ENCODE data around the gene LENG1. TPM values are rescaled to one million over a fixed set of nuclear protein-coding genes. Genes with fewer than 3 reads are reported as not detected.

LENG1 gene
- polyA plus RNA-seq, 1 donor from 2014 or later = 17.0 TPM

- Histone ChIP-seq H3K79me2 (replicated peaks; ENCODE audit: insufficient read depth, low read length) (peaks cover 32% of the 10 kb centered on the region), H3K4me3 (ENCODE audit: low read length) (peak overlapping the region; percentile 70), H3F3A (ENCODE audit: insufficient read depth, low read length, poor library complexity, severe bottlenecking) (no peaks in the 10 kb centered on the region), H3K9me2 (ENCODE audit: insufficient read depth, low read length) (no peaks in the 10 kb centered on the region), H3K9me3 (ENCODE audit: low read length) (no peaks in the 10 kb centered on the region), H3K27ac (ENCODE audit: low read length) (no peak overlapping the region), H3K4me2 (ENCODE audit: low read length) (peak overlapping the region; percentile 80), H4K20me1 (ENCODE audit: insufficient read depth) (no peaks in the 10 kb centered on the region), H3K9ac (ENCODE audit: low read length) (peak overlapping the region; percentile 30), H3K36me3 (ENCODE audit: insufficient read depth, low read length) (no peaks in the 10 kb centered on the region), H2AFZ (ENCODE audit: low read depth, low read length) (no peak overlapping the region), H3K27me3 (ENCODE audit: insufficient read depth, low read depth, low read length) (no peaks in the 10 kb centered on the region)
- TF ChIP-seq EP300 (conservative IDR thresholded peaks at IDR 0.05; ENCODE audit: poor library complexity, severe bottlenecking) = no peak
- no peak for TF ChIP-seq SMC3 (conservative IDR thresholded peaks at IDR 0.05; ENCODE audit: poor library complexity)
- peak; percentile 16 for TF ChIP-seq REST (IDR thresholded peaks at IDR 0.05; ENCODE audit: borderline replicate concordance)
- TF ChIP-seq EZH2 (IDR thresholded peaks at IDR 0.05; ENCODE audit: borderline replicate concordance, insufficient read depth, low read length, poor library complexity, severe bottlenecking) = no peak
- no peak for TF ChIP-seq TAF1 (IDR thresholded peaks at IDR 0.05; ENCODE audit: low read depth)
- no peak for TF ChIP-seq CTCF (IDR thresholded peaks at IDR 0.05; ENCODE audit: poor library complexity, severe bottlenecking)
Observed at GRCh38 chr19:54136086-54136863, 23.2 kb downstream of the LENG1 start.

GRCh38 chr19:54133957-54134590, 25.4 kb downstream of the LENG1 start:
- H3K4me3 ChIP-seq (ENCODE audit: low read length) = no peak overlapping the region
- no peaks in the 10 kb centered on the region for H3F3A ChIP-seq (ENCODE audit: insufficient read depth, low read length, poor library complexity, severe bottlenecking)
- no peaks in the 10 kb centered on the region for H3K9me3 ChIP-seq (ENCODE audit: low read length)
- no peaks in the 10 kb centered on the region for H3K9me2 ChIP-seq (ENCODE audit: insufficient read depth, low read length)
- H3K36me3 ChIP-seq (ENCODE audit: insufficient read depth, low read length) = no peaks in the 10 kb centered on the region
- no peak for TF ChIP-seq POLR2AphosphoS5 (IDR thresholded peaks at IDR 0.05)
- TF ChIP-seq MXI1 (conservative IDR thresholded peaks at IDR 0.05; ENCODE audit: poor library complexity, severe bottlenecking) = no peak
- no peak for TF ChIP-seq EZH2 (IDR thresholded peaks at IDR 0.05; ENCODE audit: borderline replicate concordance, insufficient read depth, low read length, poor library complexity, severe bottlenecking)
- H3K79me2 ChIP-seq (replicated peaks; ENCODE audit: insufficient read depth, low read length) = peaks cover 12% of the 10 kb centered on the region
- no peaks in the 10 kb centered on the region for H4K20me1 ChIP-seq (ENCODE audit: insufficient read depth)
- H2AFZ ChIP-seq (ENCODE audit: low read depth, low read length) = no peak overlapping the region
- H3K4me2 ChIP-seq (ENCODE audit: low read length) = no peak overlapping the region
- H3K27me3 ChIP-seq (ENCODE audit: insufficient read depth, low read depth, low read length) = no peaks in the 10 kb centered on the region
- no peak overlapping the region for H3K9ac ChIP-seq (ENCODE audit: low read length)
- H3K27ac ChIP-seq (ENCODE audit: low read length) = no peak overlapping the region

Data from neural cell (in vitro differentiated cells).